NCI-H128 (cell line): ENCODE results near the gene ZNF263.

ENCODE experiments used
- DNase-seq: peaks from one replicate; lab custom pipeline; 2025; ENCODE audit not compliant: unreplicated experiment; lab: John Stamatoyannopoulos, UW

Gene ZNF263

GRCh38 chr16:3317315-3317999, 34.2 kb downstream of the ZNF263 start:
- DNase-seq = no peak

- no peak for DNase-seq
These were observed 38.5 kb downstream of the ZNF263 start for GRCh38 chr16:3321816-3322215.

- no peak for DNase-seq
These were observed 44.2 kb downstream of the ZNF263 start for GRCh38 chr16:3327514-3327913.

- no peak for DNase-seq
These were observed 44.8 kb downstream of the ZNF263 start for GRCh38 chr16:3328104-3328503.

GRCh38 chr16:3328643-3329042, 45.4 kb downstream of the ZNF263 start:
- DNase-seq = no peak
